HG03571 (cell line): ENCODE data around the gene MYH9.
"Not testable (repeated sequence)": the region's sequence is repeated elsewhere in the genome, so short reads cannot be mapped to it uniquely, and the experiment has no call there.

Experiments
- ATAC-seq: cut with Tn5 transposase; IDR thresholded peaks from one replicate; pipeline ENCODE4 v1.9.1; 2021; ENCODE audit not compliant: unreplicated experiment

Gene MYH9

GRCh38 chr22:36415415-36416168, 27.8 kb upstream of the MYH9 start:
- ATAC-seq = no peak

- ATAC-seq = no peak
Observed at GRCh38 chr22:36413022-36413775, 25.4 kb upstream of the MYH9 start.

GRCh38 chr22:36411589-36412258, 24.0 kb upstream of the MYH9 start:
- no peak for ATAC-seq

- ATAC-seq = no peak
Observed at GRCh38 chr22:36409911-36410756, 22.4 kb upstream of the MYH9 start.

- ATAC-seq = not testable (repeated sequence)
Observed at GRCh38 chr22:36409554-36409910, 21.8 kb upstream of the MYH9 start.

GRCh38 chr22:36409056-36409455, 21.3 kb upstream of the MYH9 start:
- ATAC-seq = no peak

- ATAC-seq = no peak
Observed at GRCh38 chr22:36406721-36407120, 19.0 kb upstream of the MYH9 start.

GRCh38 chr22:36405671-36406538, 18.1 kb upstream of the MYH9 start:
- no peak for ATAC-seq

GRCh38 chr22:36405221-36405661, 17.5 kb upstream of the MYH9 start:
- no peak for ATAC-seq

GRCh38 chr22:36404446-36404845, 16.7 kb upstream of the MYH9 start:
- no peak for ATAC-seq

- no peak for ATAC-seq
Observed at GRCh38 chr22:36399472-36399778, 11.7 kb upstream of the MYH9 start.

GRCh38 chr22:36398601-36399471, 11.1 kb upstream of the MYH9 start:
- no peak for ATAC-seq

- no peak for ATAC-seq
Observed at GRCh38 chr22:36397131-36398093, 9.6 kb upstream of the MYH9 start.

- ATAC-seq = no peak
Observed at GRCh38 chr22:36395915-36396314, 8.1 kb upstream of the MYH9 start.

GRCh38 chr22:36395055-36395849, 7.5 kb upstream of the MYH9 start:
- ATAC-seq = no peak

GRCh38 chr22:36391638-36392037, 3.9 kb upstream of the MYH9 start:
- no peak for ATAC-seq

- ATAC-seq = not testable (repeated sequence)
Observed at GRCh38 chr22:36389122-36389521, 1.4 kb upstream of the MYH9 start.

GRCh38 chr22:36387709-36387958, 133 bp downstream of the MYH9 start:
- no peak for ATAC-seq
